Brain microvascular endothelial cell (primary cell): Measurements from ENCODE around the gene C2orf68.
A peak's percentile ranks its signal among the peaks of the same experiment; 100 is the strongest.

Experiments
- DNase-seq: peaks from one replicate; pipeline ENCODE4 v3.0.0-alpha.2; 2020
- H3K27ac ChIP-seq: fragments of 250-450 bp; sonication (Bioruptor Pico); 2 replicates; pipeline ENCODE4 v1.5.1; 2020; ENCODE audit warnings: mild to moderate bottlenecking, moderate library complexity
- H3K27me3 ChIP-seq: fragments of 250-450 bp; sonication (Bioruptor Pico); replicated peaks from 2 replicates; pipeline ENCODE4 v1.5.1; 2020; ENCODE audit warnings: mild to moderate bottlenecking
- H3K36me3 ChIP-seq: fragments of 250-450 bp; sonication (Bioruptor Pico); replicated peaks from 2 replicates; pipeline ENCODE4 v1.5.1; 2020; ENCODE audit warnings: mild to moderate bottlenecking
- H3K4me3 ChIP-seq: 2 replicates; pipeline ENCODE4 v1.5.1; 2011; ENCODE audit warnings: low read depth, mild to moderate bottlenecking, control low read depth, low read length, moderate library complexity
- in situ Hi-C: cut with HindIII; loops from 2 replicates; pipeline ENCODE4 v1.10.0; 2017; ENCODE audit warnings: low sequenced_read_pairs, low pct_ligation_motif_present
- TF ChIP-seq, protein P1 (sequence below): IDR thresholded peaks from 2 replicates; pipeline ENCODE4 v1.5.1; 2011; ENCODE audit warnings: low read depth, mild to moderate bottlenecking, moderate library complexity, low read length, control low read depth, inconsistent platforms; ENCODE audit errors: missing control alignments

The C2orf68 gene

GRCh38 chr2:85584354-85584856, 27.5 kb downstream of the C2orf68 start, which contains the start of gene VAMP5:
VAMP5 (plus strand) TSS chr2:85584431; CDS start chr2:85584491, 60 bp downstream.
- in situ Hi-C loops = no loop called here
- H3K27ac ChIP-seq = no peak within 1 kb of the TSS
- TF ChIP-seq, protein P1, sequence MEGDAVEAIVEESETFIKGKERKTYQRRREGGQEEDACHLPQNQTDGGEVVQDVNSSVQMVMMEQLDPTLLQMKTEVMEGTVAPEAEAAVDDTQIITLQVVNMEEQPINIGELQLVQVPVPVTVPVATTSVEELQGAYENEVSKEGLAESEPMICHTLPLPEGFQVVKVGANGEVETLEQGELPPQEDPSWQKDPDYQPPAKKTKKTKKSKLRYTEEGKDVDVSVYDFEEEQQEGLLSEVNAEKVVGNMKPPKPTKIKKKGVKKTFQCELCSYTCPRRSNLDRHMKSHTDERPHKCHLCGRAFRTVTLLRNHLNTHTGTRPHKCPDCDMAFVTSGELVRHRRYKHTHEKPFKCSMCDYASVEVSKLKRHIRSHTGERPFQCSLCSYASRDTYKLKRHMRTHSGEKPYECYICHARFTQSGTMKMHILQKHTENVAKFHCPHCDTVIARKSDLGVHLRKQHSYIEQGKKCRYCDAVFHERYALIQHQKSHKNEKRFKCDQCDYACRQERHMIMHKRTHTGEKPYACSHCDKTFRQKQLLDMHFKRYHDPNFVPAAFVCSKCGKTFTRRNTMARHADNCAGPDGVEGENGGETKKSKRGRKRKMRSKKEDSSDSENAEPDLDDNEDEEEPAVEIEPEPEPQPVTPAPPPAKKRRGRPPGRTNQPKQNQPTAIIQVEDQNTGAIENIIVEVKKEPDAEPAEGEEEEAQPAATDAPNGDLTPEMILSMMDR = no peak
- no peaks in the 10 kb centered on the region for H3K27me3 ChIP-seq
- H3K36me3 ChIP-seq = no peaks in the 10 kb centered on the region
- peak within 1 kb of the TSS; percentile 58 for H3K4me3 ChIP-seq
- no peak for DNase-seq

GRCh38 chr2:85583667-85584353, 28.1 kb downstream of the C2orf68 start:
- peak overlapping the region; percentile 58 for H3K4me3 ChIP-seq
- H3K27ac ChIP-seq = no peak overlapping the region
- DNase-seq = no peak
- no peaks in the 10 kb centered on the region for H3K36me3 ChIP-seq
- TF ChIP-seq, protein P1 = no peak
- H3K27me3 ChIP-seq = no peaks in the 10 kb centered on the region
- in situ Hi-C loops = no loop called here

DNA sequence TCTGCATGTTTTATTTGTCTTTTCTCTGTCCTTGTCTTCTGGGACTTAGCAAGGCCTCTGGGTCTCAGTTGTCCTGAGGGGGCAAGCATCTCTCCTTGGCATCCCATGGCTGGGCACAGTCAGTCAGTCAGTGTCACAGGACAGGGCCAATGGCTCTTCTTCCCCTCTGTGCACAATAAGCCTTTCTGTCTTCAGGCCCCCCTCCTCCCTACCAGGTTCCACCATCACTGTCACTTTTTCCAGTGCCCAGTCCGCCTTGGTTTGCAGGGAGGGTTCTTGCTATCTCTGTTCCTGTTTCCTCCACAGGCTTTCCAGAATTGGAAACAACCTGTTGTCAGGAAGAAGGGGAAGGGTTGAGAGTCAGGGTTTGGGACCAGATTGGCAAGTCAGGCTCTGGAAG, 29.4 kb downstream of the C2orf68 start:
- in situ Hi-C loops = no loop called here
- H3K4me3 ChIP-seq = no peak overlapping the region
- H3K36me3 ChIP-seq = no peaks in the 10 kb centered on the region
- H3K27ac ChIP-seq = no peak overlapping the region
- TF ChIP-seq, protein P1 = no peak
- DNase-seq = no peak
- H3K27me3 ChIP-seq = no peaks in the 10 kb centered on the region

- no peak overlapping the region for H3K4me3 ChIP-seq
- in situ Hi-C loops = no loop called here
- TF ChIP-seq, protein P1 = no peak
- DNase-seq = no peak
- H3K36me3 ChIP-seq = no peaks in the 10 kb centered on the region
- no peak overlapping the region for H3K27ac ChIP-seq
- H3K27me3 ChIP-seq = no peaks in the 10 kb centered on the region
Measured at GRCh38 chr2:85580206-85580605, 31.7 kb downstream of the C2orf68 start.

DNA sequence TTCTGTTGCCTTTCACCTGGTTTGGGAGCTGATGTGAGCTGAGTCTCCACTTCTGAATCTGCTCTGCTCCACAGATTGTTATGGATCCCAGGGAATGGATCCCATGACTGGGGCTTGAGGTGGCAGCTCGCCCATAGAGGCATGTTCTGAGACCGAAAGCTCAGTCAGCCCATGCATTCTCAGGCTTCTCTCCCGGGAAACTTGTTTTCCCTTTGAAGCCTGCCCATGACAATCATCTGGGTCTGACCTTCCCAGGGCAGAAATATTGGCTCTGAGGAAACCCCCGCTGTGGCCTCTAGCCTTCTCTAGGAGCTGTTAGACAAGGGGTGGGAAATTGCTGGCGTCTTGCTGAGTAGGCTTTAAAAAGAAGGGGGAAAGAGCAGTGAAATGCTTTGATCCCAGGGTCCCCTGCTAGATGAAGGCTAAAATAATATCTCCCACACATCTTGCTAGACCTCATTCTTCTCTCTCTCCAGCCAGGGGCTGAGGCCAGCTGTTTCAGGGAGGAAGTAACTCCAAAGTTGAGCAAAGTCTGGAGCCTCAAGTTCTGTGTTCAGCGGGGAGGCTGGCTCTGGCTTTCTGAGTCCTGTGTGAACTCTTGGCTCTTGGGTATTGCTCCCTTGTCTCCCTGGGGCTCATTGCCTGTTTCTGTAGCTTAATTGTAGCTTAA, 32.5 kb downstream of the C2orf68 start:
- no peak for DNase-seq
- Histone ChIP-seq H3K4me3 (no peak overlapping the region), H3K36me3 (no peaks in the 10 kb centered on the region), H3K27ac (no peak overlapping the region), H3K27me3 (no peaks in the 10 kb centered on the region)
- TF ChIP-seq, protein P1 = no peak
- in situ Hi-C loops = no loop called here
